Measurements from ENCODE around the gene SDE2.
"Not testable (repeated sequence)": the region's sequence is repeated elsewhere in the genome, so short reads cannot be mapped to it uniquely, and the experiment has no call there.

SDE2 gene

DNA sequence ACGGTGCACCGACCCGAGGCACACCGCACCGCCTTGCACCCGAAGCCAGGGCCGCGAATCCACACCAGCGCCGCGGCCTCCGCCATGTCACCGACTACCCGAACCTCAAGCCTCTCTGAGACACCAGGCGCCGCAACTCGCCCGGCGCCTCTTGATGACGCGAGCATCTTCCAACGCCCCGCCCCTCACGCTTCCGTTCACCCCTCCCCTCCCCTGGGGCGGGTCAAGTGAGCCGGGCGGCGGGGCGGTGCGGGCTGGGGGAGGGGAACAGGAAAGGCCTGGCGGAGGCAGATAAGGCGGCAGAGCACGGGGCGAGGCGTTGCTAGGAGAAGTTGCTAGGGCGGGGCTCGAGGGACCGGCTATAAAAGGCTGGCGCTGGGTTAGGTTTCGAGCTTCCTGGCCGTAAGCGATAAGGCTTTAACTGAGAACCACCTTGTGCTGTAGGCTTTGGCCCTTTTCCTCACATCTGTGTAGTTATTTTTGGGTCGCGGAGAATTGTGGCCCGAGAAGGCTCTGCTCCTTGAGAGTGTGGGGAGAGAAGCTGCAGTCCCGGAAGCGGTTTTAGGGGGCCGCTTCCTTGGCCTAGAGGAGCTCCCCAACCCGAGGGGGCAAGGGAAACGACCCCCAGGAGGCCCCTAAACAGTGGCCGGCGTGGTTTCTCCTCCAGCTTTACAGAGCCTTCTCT, at the start of gene SDE2:
Gene SDE2, minus strand, starts transcription at position 117 of the 685 bp plus-strand sequence. Its CDS starts 31 bp downstream, at position 86.
- ATAC-seq = peak; percentile 91 to 94

DNA sequence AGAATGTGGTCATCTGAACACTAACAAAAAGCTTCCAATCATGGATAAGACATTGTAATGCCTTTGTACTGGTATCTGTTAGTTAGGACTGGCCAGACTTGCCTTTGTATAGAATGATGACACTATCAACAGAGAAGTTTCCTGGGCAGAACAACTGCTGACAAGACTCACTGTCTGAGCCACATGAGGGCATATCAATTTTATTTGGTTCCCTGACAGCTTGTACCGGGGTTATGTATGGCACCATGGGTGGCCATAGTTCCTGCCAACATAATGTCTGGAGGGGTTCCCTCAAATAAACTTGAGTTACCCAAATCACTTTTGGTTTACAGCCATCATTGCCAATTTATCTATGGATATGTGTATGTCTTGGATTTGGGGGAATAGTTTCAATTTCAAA, 49.7 kb upstream of the SDE2 start:
- ATAC-seq = no peak

- ATAC-seq = no peak
Measured at GRCh38 chr1:226047495-226047894, 48.4 kb upstream of the SDE2 start.

- ATAC-seq = no peak
Measured at GRCh38 chr1:226046240-226046639, 47.1 kb upstream of the SDE2 start.

DNA sequence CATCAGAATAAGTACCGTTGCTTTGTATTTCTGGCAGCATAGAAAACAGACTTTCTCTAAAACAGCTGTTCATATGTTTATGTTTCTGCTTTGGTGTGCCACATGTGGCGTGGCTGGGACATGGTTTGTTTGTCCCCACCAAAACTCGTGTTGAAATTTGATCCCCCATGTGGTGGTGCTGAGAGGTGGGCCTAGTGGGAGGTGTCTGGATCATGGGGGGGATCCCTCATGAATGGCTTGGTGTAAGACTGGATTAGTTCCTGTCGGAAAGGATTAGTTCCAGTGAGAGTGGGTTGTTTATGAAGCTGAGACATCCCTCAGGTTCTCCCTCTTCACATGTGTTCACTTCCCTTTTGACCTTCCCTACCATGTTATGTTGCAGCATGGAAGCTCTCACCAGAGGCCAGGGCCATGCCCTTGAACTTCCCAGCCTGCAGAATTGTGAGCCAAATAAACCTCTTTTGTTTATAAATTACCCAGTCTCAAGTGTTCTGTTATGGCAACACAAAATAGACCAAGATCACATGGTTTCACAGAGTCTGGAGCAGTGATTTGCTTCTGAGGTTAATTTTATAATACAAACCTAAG, 45.5 kb upstream of the SDE2 start:
- no peak for ATAC-seq

DNA sequence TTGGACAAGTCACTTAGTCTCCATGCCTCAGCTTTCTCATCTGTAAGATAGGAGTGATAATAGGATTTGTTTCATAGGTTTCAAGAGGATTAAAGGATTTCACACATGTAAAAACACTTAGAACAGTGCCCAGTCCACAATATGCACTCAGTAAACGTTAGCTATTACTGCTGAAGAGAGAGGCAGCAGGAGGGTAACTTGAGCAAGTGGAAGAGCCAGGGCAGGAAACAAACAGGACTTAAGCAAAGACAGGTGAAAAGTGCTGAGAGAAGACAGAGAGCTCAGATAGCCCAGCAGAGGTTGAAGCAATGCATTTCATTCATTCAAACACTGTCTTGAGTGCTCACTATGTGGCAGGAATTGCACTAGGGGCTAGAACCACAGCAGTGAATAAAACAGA, 42.3 kb upstream of the SDE2 start:
- ATAC-seq = no peak

GRCh38 chr1:226038661-226039060, 39.5 kb upstream of the SDE2 start:
- no peak for ATAC-seq

DNA sequence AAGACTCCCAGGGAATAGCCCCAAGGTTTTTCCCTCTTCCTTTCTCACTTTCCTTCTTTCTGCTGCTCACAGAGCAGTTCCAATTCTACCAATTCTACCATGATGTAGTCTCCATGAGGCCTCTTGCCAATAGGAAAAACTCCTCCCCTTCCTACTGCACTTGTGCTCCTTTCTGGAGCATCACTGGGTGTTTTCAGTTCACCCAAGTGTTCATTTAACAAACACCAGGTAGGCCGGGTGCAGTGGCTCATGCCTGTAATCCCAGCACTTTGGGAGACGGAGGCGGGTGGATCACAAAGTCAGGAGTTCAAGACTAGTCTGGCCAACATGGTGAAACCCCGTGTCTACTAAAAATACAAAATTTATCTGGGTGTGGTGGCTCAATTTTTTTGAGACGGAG, 36.8 kb upstream of the SDE2 start:
- no peak for ATAC-seq

DNA sequence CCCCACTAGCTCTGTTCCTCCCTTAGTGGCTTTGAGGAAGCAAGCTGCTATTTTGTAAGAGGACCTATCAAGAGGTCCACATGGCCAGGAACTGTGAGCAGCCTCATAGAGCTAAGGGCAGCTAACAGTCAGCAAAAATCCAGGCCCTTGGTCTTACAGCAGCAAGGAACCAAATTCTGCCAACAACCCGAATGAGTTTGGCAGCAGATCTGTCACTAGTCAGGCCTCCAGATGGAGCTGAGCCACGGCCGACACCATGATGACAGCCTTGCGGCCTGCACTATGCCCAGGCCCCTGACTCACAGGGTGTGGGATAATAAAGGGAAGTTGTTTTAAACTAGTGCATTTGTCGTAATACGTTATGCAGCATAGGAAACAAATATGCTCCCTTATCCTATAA, 35.3 kb upstream of the SDE2 start:
- ATAC-seq = no peak

DNA sequence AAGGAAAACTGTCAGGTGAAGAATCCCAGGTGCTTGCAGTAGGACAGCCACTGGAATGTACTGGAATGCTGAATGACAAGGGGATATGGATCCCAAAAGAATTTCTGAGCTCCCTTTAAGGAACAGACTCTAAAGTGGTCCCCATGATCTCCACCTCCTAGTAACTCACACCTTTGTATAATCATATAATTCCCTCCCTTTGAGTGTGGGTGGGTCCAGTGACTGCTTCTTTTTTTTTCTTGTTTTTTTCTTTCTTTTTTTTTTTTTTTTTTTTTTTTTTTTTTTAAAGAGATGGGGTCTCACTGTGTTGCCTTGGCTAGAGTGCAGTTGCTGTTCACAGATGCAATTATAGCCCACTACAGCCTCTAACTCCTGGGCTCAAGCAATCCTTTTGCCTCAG, 34.8 kb upstream of the SDE2 start:
- no peak for ATAC-seq

- no peak for ATAC-seq
Measured at GRCh38 chr1:226033582-226033981, 34.4 kb upstream of the SDE2 start.

- no peak for ATAC-seq
Measured at GRCh38 chr1:226029568-226030225, 30.6 kb upstream of the SDE2 start.

- ATAC-seq = peak in 1 of 2 donors; percentile 30
Measured at GRCh38 chr1:226029093-226029496, 30.0 kb upstream of the SDE2 start.

GRCh38 chr1:226027538-226028217, 28.5 kb upstream of the SDE2 start:
- no peak for ATAC-seq

- no peak for ATAC-seq
Measured at GRCh38 chr1:226026833-226027232, 27.7 kb upstream of the SDE2 start.

DNA sequence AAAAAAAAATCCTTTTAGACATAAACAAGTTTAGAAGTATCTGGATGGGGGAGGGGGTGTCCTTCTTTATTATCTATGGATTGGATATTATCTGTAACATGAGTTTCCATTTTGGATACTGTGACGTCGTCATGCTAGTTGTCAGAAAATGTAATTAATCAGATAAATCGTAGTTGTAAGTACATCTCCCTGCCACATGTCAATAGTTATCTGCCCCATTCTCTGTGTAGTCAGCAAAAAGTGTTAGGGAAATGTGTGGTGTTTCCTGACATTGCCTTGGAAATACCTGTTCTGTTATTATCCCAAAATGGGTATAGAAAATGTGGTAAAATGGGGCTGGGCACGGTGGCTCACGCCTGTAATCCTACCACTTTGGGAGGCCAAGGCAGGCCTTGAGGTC, 24.6 kb upstream of the SDE2 start:
- no peak for ATAC-seq

DNA sequence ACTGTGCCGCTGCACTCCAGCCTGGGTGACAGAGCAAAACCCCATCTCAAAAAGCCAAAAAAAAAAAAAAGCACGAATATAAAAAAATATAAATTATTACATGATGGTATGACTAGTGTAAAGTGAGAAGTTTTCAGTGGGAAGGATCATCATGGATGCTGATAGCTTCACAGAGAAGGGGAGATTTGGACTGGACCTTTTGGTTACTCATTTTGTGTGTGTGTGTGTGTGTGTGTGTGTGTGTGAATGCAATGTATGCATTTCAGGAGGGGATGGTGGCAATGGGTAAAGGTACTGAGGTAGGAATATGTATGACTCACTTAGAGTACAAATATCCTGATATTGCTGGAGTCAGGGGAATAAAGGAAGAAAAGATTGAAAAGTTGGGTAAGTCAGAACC, 22.7 kb upstream of the SDE2 start:
- no peak for ATAC-seq

DNA sequence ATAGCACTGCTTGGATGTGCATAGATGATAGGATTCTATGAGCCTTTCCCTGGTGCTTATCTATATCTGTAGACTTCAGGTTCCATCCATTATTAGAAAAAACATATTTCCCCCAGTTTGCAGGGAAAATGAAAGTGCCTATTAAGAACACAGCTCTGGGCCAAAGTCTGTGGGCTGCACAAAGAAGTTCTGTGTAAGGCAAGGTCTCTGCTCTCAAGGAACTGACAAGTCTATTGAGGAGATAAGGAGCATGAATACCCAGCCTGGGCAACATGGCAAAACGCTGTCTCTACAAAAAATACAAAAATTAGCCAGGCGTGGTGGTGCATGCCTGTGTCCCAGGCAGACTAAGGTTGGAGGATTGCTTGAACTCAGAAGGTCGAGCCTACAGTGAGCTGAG, 22.3 kb upstream of the SDE2 start:
- no peak for ATAC-seq

- no peak for ATAC-seq
Measured at GRCh38 chr1:226019572-226019971, 20.4 kb upstream of the SDE2 start.

- no peak for ATAC-seq
Measured at GRCh38 chr1:226017070-226017469, 17.9 kb upstream of the SDE2 start.

DNA sequence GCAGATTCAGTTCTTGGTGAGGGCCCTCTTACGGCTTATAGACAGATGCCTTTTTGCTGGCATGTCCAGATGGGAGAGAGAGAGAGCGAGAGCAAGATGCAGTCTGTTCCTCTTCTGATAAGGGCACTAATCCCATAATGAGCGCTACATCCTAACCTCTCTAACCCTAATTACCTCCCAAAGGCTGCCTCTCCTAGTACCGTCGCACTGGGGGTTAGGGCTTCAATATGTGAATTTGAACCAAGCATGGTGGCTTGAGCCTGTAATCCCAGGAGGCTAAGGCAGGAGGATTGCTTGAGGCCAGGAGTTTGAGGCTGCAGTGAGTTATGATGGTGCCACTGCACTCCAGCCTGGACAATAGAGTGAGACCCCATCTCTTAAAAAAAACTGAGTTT, 10.5 kb upstream of the SDE2 start:
- no peak for ATAC-seq

- ATAC-seq = not testable (repeated sequence)
Measured at GRCh38 chr1:226007126-226007892, 8.2 kb upstream of the SDE2 start.

- ATAC-seq = no peak
Measured at GRCh38 chr1:226006686-226007085, 7.5 kb upstream of the SDE2 start.

Data from activated CD4-positive, CD25-positive, alpha-beta regulatory T cell treated with anti-CD3 and anti-CD28 coated beads, Interleukin-2, amount 50 U/mL, for 24 hours (primary cell).